ENCODE results near the gene TJAP1. TPM values are rescaled to one million over a fixed set of nuclear protein-coding genes. Genes with fewer than 3 reads are reported as not detected.
"Not testable (repeated sequence)": the region's sequence is repeated elsewhere in the genome, so short reads cannot be mapped to it uniquely, and the experiment has no call there.

The TJAP1 gene
- total and polyA plus RNA-seq, 4 donors: 21.7 to 29.5 (median 23.4) TPM

GRCh38 chr6:43497689-43498088 is 20.3 kb downstream of the TJAP1 start:
- no peaks in the 10 kb centered on the region for H3K9me3 ChIP-seq (ENCODE audit: control insufficient read depth in 4 of 4, insufficient read depth in 3 of 4, low read length in 3 of 4)
- peaks cover 6 to 38% (median 26%) of the 10 kb centered on the region in 4 donors for H3K36me3 ChIP-seq (ENCODE audit: control insufficient read depth in 4 of 4, insufficient read depth in 4 of 4, low read length in 4 of 4)
- no peak overlapping the region for H3K27ac ChIP-seq (ENCODE audit: low read depth in 1 of 2, low read length in 1 of 2)
- no peak for TF ChIP-seq CTCF (IDR thresholded peaks at IDR 0.05; ENCODE audit: control extremely low read depth, extremely low read depth)
- 94 to 98% methylated on average over 12 of the region's 12 CpGs for WGBS, 2 donors
- no peak overlapping the region for H3K9ac ChIP-seq (ENCODE audit: insufficient read depth in 1 of 2, low read length in 2 of 2)
- DNase-seq: no peak
- no peaks in the 10 kb centered on the region for H3K27me3 ChIP-seq (ENCODE audit: control insufficient read depth in 3 of 3, insufficient read depth in 3 of 3, low read length in 2 of 3)
- no peak for ATAC-seq (ENCODE audit: insufficient read depth, low FRiP score)
- H3K4me1 ChIP-seq (ENCODE audit: control insufficient read depth in 5 of 5, insufficient read depth in 5 of 5, low read length in 5 of 5): peaks cover 0 to 29% (median 2%) of the 10 kb centered on the region in 5 donors
- H3K4me3 ChIP-seq: no peak overlapping the region

- WGBS, 2 donors: 96 to 97% methylated on average over 5 of the region's 5 CpGs
- peak overlapping the region in 1 of 2 donors; percentile 56 for H3K27ac ChIP-seq (ENCODE audit: low read depth in 1 of 2, low read length in 1 of 2)
- ATAC-seq (ENCODE audit: insufficient read depth, low FRiP score): not testable (repeated sequence)
Observed at GRCh38 chr6:43498291-43498690, 20.9 kb downstream of the TJAP1 start.

GRCh38 chr6:43499028-43499815 is 21.9 kb downstream of the TJAP1 start:
- DNase-seq: no peak
- H3K27me3 ChIP-seq (ENCODE audit: control insufficient read depth in 3 of 3, insufficient read depth in 3 of 3, low read length in 2 of 3): no peaks in the 10 kb centered on the region
- H3K9me3 ChIP-seq (ENCODE audit: control insufficient read depth in 4 of 4, insufficient read depth in 3 of 4, low read length in 3 of 4): no peaks in the 10 kb centered on the region
- H3K4me1 ChIP-seq (ENCODE audit: control insufficient read depth in 5 of 5, insufficient read depth in 5 of 5, low read length in 5 of 5): peaks cover 0 to 26% (median 0%) of the 10 kb centered on the region in 5 donors
- ATAC-seq (ENCODE audit: insufficient read depth, low FRiP score): no peak
- no peak for TF ChIP-seq CTCF (IDR thresholded peaks at IDR 0.05; ENCODE audit: control extremely low read depth, extremely low read depth)
- peaks cover 9 to 50% (median 29%) of the 10 kb centered on the region in 4 donors for H3K36me3 ChIP-seq (ENCODE audit: control insufficient read depth in 4 of 4, insufficient read depth in 4 of 4, low read length in 4 of 4)
- 78 to 88% methylated on average over 12 of the region's 12 CpGs for WGBS, 2 donors
- H3K4me3 ChIP-seq: no peak overlapping the region
- no peak overlapping the region for H3K9ac ChIP-seq (ENCODE audit: insufficient read depth in 1 of 2, low read length in 2 of 2)
- peak overlapping the region; percentile 14 to 71 for H3K27ac ChIP-seq (ENCODE audit: low read depth in 1 of 2, low read length in 1 of 2)

More at GRCh38 chr6:43498291-43498690, 20.9 kb downstream of the TJAP1 start:
- H3K9ac ChIP-seq (ENCODE audit: insufficient read depth in 1 of 2, low read length in 2 of 2); H3K4me3 ChIP-seq; H3K27me3 ChIP-seq (ENCODE audit: control insufficient read depth in 3 of 3, insufficient read depth in 3 of 3, low read length in 2 of 3); DNase-seq; H3K9me3 ChIP-seq (ENCODE audit: control insufficient read depth in 4 of 4, insufficient read depth in 3 of 4, low read length in 3 of 4): not testable (repeated sequence)
- peaks cover 6 to 44% (median 29%) of the 10 kb centered on the region in 4 donors for H3K36me3 ChIP-seq (ENCODE audit: control insufficient read depth in 4 of 4, insufficient read depth in 4 of 4, low read length in 4 of 4)
- peaks cover 0 to 26% (median 0%) of the 10 kb centered on the region in 5 donors for H3K4me1 ChIP-seq (ENCODE audit: control insufficient read depth in 5 of 5, insufficient read depth in 5 of 5, low read length in 5 of 5)

- Histone ChIP-seq H3K9ac (ENCODE audit: insufficient read depth in 1 of 2, low read length in 2 of 2) (no peak overlapping the region), H3K4me3 (no peak overlapping the region), H3K4me1 (ENCODE audit: control insufficient read depth in 5 of 5, insufficient read depth in 5 of 5, low read length in 5 of 5) (peaks cover 0 to 14% (median 0%) of the 10 kb centered on the region in 5 donors), H3K27me3 (ENCODE audit: control insufficient read depth in 3 of 3, insufficient read depth in 3 of 3, low read length in 2 of 3) (no peaks in the 10 kb centered on the region), H3K27ac (ENCODE audit: low read depth in 1 of 2, low read length in 1 of 2) (no peak overlapping the region), H3K36me3 (ENCODE audit: control insufficient read depth in 4 of 4, insufficient read depth in 4 of 4, low read length in 4 of 4) (peaks cover 9 to 66% (median 29%) of the 10 kb centered on the region in 4 donors), H3K9me3 (ENCODE audit: control insufficient read depth in 4 of 4, insufficient read depth in 3 of 4, low read length in 3 of 4) (no peaks in the 10 kb centered on the region)
- no peak for TF ChIP-seq CTCF (IDR thresholded peaks at IDR 0.05; ENCODE audit: control extremely low read depth, extremely low read depth)
- ATAC-seq (ENCODE audit: insufficient read depth, low FRiP score): no peak
- WGBS, 2 donors: 95 to 96% methylated on average over 3 of the region's 3 CpGs
- DNase-seq: no peak
Observed at GRCh38 chr6:43500921-43501320, 23.6 kb downstream of the TJAP1 start.

Measured in lung (tissue), 12 donors.